NCI-H2196 (cell line): ENCODE data around the gene COL5A1.

Experiments
- DNase-seq: peaks from one replicate; lab custom pipeline; 2025; ENCODE audit not compliant: unreplicated experiment; lab: John Stamatoyannopoulos, UW

The COL5A1 gene

DNA sequence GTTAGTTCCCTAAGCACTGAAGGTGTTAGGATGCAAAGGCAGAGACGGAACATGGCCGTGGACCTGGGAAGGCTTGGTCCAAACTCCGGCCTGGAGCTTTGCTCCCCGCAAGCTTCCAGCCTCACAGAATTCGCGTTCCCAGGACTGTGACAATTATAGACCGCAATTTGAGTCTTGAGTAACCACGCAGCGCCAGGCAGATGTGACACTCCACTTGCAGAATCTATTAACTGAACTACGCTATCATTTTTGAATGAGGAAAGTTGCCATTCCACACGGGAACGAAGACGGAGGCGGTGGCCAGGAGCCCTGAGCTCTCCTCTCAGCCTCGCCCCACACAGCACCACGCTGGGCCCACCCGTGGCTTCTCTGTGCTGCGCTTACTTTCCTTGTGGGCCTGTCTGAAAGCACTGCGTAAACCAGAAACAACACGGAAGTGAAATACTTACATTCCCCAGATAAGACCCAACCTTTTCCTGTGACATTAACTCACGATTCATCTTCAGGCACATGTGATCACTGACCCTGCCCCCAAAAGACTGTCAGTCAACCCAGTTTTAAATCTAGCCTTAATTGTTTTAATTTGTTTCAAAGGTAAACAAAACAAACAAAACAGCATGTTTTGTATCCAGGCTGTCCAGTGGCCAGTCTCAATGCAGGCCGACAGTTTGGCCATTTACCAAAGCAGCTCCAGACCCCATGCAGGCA lies 16.1 kb upstream of the COL5A1 start:
- DNase-seq, result no peak

DNA sequence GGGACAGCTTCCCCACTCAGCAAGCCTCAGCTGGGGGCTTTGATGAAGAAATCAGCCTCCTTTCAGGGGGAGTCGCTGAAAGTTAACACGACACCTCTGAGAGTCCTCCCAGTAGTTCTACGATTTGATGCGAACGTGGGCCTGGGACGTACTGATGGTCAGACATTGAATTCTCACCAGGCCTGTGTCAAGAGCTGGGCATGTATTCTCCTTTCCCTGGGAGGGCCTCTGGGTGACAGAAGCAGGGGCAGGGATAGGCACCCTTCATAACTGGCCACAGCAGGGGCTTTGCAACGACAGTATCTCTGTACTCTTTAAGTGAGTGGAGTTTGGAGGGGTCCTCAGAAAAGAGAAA lies 15.6 kb upstream of the COL5A1 start:
- no peak for DNase-seq

DNA sequence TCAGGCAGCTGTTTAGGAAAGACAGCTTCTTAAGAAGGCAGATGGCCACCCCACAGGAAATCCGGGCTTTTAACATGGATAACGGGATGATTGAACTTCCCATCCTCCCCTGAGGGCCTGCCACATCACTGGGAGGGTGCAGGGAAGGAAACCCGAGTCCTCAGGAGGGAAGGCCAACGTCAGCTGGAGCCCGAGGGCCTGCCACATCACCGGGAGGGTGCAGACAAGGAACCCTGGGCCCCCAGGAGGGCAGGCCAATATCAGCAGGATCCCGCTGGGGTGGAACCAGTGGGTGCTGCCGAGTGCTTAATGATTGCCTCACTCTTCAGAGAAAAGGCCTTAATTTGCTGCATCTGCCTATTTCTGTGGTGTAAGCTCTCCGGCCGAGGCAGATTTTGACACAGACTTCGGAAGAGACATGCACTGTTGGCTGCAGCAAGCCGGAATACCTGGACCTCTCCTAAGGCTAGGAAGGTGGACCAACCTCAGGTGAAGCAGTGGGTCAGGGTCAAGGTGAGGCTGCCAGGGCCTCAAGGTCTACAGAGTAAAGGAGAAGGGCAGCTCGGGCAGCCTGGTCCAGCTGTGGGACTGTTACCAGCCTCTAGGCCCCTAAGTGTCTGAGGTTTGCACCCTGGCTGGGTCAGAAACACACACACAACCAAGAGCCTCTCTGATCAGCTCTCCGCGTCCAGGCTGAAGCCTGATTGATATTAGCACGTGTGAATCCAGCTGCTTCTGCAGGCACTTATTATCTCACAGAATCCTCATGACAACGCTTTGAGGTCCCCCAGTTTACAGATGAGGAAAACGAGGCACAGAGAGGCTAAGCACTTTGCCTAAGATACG lies 14.8 kb upstream of the COL5A1 start:
- DNase-seq, result no peak

DNA sequence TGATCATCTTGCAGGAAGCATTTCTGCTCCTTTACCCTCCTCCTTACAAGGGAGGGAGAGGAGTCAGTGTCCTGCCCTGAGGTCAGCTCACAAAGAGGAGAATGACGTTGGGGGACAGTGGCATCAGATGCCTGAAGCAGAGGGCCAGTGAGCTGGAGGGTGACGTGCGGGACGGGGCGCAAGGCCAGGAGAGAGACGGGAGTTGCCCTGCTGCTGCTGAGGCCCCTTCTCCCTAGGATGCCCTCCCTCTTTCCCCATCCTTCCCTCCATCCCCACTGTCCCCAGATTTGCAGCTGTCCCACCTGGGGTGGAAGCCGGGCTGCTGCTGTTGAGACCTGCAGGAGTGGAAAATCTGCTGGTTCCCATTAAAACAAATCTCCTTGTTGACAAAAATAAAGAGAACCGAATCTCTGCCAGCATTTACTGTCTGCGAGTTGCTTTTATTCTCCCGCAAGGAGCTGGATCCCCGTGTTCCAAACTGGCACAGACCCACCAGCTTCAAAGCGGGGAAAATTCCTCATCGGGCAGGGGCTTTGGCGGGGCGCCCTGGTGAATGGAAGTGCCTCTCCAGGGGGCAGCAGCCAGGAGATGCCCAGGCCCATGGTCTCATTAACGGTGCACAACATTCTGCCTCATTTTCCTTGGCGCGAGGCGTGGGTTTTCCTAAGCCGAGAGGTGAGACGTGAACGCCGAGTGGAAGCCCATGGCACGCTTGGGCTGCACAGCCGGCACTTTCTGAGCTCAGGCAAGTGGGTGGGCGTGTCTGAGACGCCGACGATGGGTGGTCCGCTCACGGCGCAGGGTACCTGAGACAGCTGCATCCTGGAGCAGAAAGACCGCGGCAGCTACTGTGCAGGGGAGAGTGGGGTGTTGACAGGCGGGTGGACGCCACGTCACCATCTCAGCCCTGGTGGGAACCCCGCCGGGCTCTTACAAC lies 13.9 kb upstream of the COL5A1 start:
- DNase-seq, result no peak

DNA sequence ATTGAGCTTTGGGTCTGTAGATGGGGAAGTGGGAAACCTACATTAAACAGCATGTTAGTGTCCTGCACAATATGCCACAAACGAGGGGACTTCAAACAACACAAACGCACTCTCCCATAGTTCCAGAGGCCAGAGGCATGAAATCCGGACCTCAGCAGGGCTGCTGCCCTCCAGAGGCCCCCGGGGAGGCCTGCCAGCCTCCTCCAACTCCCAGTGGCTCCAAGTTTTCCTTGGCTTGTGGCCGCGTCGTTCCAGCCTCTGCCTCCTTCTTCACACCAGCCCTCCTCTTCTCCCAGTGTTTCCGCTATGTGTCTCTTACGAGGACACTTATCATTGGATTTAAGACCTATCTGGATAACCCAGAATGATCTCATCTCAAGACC lies 13.3 kb upstream of the COL5A1 start:
- no peak for DNase-seq

DNA sequence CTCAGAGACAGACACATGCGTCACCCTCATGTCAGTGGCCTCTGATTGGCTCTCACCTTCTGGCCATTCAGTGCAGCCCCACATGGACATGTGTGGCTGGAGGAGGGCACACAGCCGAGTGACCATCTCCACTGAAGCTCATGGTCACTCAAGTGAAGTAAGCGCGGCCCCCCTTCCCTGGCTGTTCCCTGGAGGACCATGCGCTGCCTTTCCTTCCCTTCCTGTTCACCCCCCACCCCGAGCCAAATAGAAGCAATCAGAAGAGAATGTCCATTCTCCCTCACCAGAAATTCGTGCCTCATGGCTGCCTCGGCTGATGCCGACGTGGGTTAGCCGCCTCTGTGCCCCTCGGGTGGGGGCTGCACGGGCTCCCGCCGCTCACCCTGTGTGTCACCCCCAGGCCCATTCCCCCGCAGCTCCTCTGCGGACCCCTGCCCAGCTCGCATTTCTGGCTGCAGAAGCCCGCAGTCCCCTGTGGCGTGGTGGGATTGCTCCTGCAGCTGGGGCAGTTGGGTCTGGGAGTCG lies 12.5 kb upstream of the COL5A1 start:
- DNase-seq, result no peak

DNA sequence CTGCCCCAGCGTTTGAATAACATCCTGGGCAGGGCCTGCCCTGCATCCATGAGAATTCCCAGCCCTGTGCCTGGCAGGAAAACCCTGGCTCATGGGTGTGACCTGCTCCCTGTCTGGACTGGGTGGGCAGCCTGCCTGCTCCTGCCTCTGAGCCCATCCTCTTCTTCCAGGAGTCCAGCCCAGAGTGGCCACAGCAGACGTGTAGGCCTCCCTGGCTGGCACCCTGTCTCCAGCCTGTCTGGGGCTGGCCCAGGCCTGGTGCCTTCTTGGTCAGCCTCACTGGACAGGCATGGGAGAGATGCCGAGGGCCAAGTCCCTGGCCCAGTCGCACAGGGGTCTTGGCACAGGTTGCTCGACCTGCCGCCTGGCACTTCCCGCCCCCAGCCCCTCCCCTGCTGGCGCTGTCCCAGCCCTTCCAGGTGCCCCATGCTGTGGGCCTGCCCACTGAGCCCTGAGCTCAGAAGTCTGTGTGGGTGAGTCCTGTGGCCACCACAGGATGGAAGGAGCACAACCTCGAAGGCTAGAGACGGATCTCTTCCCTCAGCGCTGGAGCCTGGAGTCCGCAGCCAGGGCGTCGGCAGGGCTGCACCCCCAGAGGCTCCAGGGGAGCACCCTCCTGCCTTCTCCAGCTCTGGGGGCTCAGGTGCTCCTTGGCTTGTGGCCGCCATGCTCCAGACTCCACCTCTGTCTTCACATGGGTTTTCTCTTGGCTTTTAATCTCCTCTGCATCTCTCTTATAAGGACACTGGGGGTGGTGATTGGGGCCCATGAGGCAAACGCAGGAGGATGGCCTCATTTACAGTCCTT lies 11.8 kb upstream of the COL5A1 start:
- no peak for DNase-seq

DNA sequence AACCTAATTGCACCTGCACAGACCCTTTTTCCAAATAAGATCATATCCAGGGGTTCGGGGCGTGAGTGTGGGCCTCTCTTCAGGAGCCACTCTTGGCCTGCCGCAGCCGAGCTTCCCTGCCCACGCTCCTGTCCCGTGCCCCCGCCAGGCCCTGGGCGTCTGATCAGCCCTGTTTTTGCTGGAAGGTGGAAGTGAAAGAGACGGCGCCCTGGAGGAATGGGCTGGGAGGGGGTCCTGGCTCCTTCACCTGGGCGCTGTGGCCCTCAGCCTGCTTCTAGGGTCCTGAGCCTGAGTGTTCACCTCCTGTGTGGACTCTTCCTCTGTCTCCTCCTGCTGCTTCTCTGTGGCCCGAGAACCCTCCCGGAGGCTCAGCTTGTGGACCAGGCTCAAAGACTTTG lies 11.2 kb upstream of the COL5A1 start:
- DNase-seq, result no peak

DNA sequence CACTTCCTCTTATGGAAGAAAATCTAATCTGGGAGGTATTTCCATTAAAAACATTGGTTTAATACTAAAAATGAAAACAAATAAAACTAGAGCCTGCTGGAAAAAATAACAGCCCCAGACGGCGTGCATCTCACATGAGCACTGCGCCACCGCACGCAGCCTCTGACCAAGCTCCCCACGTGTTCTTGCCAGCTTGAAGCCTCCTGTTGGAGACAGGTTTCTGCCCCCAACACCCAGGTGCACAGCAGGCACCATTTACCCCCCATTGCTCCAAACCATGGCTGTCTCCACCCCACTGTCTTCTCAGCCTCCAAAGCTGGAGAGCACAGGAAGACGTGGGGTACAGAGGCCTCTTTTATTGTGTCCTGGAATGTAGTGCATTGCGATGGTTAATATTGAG lies 10.7 kb upstream of the COL5A1 start:
- DNase-seq, result no peak

DNA sequence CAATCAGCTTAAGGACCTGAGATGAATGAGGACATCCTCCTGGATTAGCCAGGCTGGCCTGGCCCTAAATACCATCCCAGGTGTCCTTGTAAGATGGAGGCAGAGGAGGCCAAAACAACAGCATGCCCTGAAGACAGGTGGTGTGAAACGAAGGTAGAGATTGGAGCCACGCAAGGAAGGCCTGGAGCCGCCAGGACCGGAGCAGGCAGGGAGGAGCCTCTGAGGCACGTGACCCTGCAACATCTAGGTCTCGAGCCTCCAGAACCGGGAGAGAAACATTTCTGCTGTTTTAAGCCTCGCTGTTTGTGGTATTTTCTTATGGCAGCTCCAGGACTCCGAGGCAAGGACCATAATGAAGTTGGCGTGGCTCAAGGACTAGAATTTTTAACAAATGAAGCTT lies 9.7 kb upstream of the COL5A1 start:
- DNase-seq, result no peak

DNA sequence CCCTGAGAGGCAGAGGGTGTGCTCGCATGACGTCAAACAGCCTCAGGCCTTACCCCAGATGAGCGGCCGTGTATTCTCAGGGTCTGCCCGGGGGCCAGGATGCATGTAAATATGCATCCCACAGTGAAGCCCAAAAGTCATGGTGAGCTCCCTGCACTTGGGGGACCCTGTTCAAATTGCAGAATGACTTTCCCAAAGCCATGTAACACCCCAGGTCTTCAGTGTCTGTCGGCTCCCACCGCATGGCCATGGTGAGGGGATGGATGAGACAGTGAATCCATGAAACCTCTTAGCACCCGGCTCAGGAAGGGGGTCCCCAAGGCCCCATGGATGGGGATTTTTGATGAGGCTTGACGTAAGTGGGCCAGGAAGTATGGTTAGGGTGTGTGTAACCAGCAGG lies 9.3 kb upstream of the COL5A1 start:
- no peak for DNase-seq

DNA sequence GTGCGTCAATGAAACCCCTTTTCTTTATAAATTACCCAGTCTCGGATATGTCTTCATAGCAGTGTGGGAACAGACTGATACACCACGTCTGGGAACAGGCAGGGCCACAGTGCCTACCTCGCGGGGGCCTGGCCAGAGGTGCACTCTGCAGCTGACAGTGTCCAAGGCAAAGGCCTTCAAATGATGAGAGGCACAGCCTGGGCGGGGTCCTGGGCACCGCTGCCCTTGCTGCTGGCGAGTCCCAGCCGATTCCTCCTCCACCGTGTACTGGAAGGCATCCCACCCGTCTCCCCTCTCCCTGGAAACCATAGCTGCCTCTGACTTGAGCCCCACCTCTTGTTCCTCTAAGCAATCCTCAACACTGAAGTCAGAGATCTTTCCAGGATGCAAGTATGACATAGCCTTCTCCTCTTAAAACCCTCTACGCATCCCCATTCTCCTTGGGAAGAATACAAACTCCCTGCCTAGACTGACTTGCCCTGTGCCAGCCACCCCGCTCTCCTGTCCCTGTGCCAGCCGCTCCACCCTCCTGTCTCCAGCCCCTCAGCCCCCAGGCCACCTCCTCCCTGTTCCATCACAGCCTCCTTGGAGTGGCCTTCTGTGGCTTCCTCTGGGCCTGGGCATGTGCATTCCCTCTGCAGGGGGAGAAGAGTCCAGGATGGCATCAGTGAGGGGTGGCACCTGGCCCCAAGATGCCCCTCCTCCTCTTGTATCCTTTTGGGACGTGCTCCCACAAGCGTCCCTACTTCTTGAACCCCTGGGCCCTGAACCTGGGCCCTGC lies 8.1 kb upstream of the COL5A1 start:
- no peak for DNase-seq

DNA sequence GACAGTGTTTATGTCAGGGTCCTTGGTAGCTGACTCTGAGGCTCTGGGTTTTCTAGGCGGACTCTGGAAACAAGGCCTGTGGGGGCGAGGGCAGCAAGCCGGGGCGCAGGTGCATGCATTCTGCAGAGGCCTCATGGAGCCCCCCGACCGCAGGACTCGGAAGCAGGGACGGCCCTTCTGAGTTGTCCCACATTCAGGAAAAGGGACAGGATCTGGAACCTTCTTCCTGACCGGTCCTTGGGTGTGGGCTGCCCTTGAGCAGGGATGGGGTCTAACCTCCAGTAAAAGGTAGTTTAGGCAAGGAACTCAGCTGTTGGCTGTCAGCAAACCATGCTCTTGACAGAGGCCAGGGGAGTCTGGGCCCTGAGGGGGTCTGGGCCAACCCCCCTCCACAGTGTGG lies 7.4 kb upstream of the COL5A1 start:
- no peak for DNase-seq

DNA sequence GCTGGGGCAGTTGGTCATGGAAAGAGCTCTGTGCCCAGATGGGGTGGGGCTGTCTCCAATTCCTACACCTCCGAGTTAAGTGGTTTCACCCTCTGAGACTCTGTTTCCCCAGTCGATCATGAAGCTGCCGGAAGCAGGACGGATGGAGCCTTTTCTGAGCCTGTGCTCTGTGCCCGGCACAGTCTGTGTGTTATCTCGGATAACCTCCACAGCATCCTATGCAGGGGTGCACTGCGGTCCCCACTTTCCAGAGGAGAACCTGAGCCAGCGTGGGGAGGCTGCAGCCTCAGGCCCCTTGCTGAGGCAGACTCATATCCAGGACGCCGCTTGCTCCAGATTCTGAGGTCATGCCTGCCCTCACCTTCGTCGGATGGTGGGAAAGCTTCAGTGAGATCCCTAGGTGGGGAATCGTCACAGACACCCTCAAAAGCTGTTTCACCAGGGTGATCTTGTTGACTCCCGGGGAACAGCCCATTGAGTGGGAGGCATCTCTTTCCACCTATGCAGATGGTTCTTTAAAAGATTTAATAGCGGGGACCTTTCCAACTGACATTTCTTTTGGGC lies 6.9 kb upstream of the COL5A1 start:
- DNase-seq, result no peak

DNA sequence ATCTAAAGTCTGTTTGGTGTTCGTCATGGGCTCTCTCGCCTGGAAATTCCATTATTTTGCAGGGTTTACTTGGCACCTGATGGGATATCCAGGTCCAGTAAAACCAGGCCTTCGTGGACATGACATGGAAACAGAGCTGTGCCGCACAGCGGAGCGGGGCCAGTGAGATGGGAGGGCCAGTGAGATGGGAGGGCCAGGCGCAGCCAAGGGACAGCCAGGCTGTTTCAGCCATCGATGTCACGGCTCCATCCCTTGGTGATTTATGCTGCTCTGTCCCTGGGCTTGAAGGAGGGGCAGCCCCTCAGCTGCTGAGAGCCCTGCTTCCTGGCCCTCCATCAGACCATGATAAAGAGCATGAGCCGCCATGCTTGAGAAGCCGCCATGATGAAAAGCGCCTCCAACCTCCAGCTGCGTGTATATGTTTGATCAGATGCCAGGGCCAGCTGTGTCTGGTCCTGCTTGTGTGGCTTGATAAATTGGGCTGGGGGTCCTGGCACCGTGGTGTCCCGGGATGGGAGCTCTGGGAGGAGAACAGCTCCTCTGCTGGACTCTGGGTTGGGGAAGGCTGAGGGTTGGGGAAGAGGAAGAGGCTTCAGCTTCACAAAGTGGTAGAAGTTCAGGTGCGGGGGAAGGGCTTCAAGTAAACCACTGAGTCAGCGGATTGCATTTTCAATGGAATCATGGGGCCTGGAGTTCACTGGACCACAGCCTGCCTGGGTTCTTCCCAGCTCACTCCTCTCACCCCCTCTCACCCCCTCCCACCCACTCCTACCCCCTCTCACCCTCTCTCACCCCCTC lies 6.1 kb upstream of the COL5A1 start:
- DNase-seq, result no peak

DNA sequence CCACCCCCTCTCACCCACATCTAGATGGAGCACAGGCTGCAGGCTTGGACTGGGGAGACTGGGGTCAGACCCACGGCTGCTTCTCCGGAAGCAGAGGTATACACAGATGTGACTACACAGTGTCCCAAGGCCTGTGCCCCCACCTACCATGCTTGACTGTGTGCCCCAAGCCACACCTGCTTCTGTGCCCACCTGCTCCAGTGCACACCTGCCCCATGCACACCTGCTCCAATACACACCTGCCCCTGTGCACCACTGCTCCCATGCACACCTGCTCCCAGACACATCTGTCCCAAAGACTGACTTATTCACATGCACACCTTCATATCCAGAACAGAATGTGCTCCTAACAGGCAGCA lies 5.5 kb upstream of the COL5A1 start:
- DNase-seq, result no peak

DNA sequence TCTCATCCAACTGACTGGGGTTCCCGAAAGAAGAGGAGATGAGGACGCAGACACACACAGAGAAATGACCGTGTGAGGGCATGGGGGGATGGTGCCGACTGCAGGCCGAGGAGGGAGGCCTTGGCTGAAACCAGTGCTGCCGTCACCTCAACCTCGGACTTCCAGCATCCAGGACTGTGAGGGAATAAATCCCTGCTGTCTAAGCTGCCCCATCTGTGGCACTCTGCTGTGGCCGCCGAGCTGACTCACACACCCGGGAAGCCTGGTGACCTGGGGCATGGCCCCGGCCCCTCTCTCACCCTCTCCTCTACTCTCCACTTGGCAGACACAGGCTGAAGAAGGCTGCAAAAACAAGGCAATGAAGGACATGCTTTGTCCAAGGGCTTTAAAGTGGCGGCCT lies 4.4 kb upstream of the COL5A1 start:
- no peak for DNase-seq

DNA sequence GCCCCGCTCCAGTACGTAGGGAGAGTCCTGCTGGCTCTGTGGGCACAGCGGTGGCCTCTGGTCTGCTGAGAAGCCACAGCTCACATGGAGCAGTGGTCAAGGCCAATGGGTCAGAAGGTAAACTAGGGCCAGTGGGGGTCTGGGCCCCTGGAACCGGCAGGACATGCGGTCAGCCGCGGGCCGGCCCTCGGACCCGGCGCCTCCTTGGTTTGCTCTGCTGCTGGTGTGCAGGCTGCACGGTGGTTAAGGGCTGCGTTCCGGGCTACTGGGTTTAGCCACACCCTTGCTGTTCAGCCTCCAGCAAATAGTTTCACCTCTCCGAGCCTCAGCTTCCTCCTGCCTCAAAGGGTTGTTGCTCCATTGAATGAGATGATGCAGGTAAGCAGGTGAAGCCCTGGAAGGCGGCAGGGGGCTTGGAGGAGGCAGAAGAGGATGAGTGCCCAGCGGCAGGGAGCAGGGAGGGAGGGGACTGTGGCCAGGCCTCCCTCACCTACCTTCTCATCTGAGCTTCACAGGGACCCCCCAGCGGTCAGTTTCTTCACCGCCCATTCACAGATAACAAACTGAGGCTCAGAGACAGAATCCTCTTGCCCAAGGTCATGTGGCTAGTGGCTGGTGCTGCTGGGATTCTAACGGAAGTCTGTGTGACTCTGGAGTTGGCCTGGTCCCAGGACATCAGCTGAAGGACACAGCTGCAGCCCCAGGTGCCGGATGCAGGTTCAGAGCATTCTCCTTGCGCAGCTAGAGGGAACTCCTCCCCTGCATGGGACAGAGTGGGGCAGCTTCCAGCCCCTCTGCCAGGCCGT lies 3.7 kb upstream of the COL5A1 start:
- DNase-seq, result no peak
